GM20431 (cell line): Measurements from ENCODE around the gene COG5.

Source experiments
- in situ Hi-C: fragments of 300-500 bp; cut with MseI, MboI; formaldehyde crosslinking; loops from one replicate; pipeline ENCODE4 v1.15.0; 2020; ENCODE audit warnings: low sequenced_read_pairs; ENCODE audit not compliant: unreplicated experiment

The COG5 gene

DNA sequence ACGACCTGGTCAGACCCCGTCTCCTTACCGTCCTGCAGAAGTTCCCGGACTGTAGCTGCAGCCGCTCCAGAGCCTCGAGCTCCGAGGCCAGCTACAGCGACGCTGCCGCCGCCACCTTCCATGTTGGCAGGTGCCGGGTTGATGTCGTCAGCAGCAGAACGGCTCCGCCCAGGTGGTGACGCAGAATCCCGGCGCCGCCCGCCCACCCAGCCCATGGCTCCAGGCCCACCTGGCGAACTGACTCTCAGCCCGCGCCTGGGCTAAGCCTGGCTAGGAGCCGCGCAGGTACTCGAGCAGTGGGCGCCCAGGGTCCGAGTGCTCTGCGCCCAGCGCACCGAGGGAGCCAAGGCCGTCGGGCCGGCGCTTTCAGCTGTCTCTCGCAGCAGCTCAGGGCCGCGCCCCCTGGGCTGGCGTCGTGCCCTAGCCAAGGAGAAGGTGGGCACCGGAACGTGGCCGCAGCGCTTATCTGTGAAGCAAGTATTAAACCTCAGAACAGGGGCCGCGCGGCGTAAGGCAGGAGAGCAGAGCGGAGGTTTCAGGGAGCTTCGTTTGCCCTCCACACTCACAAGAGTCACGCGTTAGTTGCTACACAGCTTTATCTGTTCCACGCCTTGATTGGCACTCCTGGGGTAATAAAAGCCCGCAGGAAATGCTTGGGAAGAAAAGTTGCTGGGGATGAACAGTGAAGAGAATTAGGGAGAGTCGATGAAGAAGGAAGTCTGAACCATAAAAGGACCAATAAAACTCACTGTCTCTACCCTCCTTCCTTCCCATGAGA lies at the start of gene COG5, which contains the start of gene DUS4L:
Gene COG5, minus strand, starts transcription at position 146 of the 778 bp plus-strand sequence. Its CDS starts 24 bp downstream, at position 122.
Gene DUS4L, plus strand, starts transcription at position 197 of the 778 bp plus-strand sequence. CDS start 3,100 bp downstream, outside the sequence.
- in situ Hi-C loops: no loop called here

DNA sequence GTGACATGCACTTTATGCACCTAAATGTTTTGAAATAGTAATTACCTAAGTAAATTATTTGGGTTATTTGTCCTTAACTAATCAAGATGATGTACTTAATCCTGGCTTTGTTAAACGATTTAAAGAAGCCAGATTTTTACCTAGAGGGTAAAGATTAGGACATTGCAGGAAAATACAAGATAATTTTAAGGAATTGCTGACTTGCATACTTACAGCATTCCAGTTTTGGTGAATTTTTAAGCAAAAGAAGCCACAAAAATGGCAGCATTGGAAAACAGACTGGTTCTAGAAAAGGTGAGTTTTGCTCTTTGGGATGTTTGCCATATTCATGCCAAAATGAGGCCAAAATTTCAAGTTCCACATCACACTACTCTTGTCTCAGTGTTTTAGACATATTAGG lies 49.7 kb upstream of the COG5 start:
- in situ Hi-C loops: no loop called here

DNA sequence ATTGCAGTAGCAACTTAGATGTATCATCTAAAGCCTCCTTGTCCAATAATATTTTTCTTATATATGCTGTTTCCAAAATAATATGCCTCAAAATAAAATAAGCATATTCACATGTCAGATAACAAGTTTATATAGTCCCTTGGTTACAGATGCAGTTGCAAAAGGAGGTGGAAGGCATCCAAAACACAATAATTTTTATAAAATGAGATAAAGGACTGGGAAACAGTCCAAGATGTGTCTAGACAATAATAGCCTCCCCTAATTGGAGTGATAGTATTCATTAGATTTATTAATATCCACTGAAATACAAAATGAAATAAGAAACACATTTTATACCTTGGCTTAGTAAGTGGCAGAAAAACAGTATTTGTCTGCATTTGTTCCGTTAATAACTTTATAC lies 46.6 kb upstream of the COG5 start:
- in situ Hi-C loops: no loop called here

DNA sequence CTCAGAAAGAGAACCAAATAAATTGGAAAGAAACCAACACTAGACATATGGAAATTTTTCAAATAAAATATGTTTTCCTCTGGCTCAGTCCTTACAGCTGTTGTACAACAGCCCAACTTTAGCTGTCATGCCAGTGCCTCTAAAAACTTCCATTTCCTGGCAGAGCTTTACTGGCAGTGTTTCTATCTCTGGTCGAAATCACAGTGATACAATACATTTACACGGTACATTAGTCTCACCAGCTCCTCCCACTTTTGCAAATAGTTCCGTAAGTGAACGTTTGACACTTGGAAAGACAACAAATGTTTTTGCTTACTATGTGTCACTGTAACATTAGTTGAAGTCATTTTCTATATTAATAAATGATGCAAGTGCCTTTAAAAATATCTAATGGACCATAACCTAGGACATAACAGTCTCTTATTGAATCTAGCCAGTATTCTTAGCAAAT lies 46.1 kb upstream of the COG5 start:
- in situ Hi-C loops: no loop called here

DNA sequence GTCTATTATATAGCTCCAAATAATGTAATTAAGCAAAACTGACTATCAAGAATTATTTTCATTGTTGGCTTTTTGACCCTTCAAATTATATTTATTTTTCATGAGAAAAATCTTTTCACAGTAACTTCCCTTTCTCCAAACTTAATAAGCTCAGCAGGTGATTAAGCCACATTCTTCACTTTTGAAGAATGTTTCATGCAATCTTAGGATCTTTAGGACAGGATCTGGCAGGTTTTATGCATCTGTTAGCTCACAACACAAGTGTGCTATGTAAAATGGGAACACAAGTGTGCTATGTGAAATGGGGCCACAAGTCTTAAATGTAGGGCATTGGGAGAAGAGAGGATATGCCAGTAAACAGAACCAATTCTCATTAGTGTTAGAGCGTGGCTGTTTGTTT lies 42.6 kb upstream of the COG5 start:
- in situ Hi-C loops: no loop called here

DNA sequence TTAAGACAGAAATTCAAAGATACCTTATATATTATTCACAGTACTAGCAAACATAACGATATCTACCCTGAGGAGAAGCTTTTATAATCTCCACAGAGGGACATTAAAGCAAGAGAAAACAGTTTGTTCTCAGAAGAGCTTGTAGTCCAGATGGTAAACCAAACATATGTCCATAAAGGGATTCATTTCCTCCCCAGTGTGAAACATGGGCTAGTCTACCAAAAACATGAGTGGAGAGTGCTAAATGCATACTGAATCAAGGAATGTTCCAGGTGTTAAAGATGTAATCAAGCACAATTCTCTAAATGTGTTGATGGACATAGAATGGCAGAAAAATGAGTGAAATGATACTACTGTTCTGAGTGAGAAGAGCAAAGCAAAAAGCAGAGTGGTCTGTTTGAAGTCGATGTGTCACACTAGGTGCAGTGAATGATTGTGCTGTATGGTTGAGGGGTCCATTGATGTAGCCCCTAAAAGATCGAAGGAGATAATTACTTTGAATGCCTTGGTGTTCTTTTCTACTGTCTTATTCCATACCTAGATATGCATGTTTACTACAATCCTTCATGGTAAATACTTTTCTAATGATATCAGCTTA lies 41.6 kb upstream of the COG5 start:
- in situ Hi-C loops: no loop called here

DNA sequence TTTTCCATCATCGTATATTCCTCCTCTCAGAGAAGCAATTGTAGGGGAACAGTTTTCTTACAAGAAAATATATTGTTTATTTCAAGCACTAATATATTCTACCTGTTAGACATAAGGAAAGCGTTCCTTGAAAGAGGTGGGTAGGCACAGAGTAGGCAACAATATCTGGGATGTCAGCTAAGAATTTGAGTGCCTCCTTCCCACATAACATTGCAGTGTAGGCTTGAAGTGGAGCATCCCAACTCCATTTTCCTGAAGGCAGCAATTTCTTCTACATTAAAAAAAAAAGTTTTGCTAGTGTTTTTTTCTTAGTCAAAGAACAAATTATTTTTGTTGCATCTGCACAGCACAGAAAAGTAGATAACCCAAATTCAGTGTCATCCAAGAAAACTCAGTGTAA lies 37.1 kb upstream of the COG5 start:
- in situ Hi-C loops: no loop called here

DNA sequence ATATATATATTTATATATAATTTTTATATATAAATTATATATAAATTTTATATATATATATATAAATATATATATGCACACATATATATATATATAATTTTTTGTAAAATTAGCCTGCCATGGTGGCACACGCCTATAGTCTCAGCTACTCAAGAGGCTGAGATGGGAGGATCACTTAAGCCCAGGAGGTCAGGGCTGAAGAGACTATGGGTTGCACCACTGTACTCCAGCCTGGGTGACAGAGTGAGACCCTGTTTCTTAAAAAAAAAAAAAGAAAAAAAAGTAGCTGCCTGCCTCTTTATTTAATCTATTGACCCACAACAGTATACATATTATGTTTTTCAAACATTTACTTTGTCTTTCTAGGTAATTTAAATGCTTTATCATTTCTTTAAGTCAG lies 35.5 kb upstream of the COG5 start:
- in situ Hi-C loops: no loop called here

DNA sequence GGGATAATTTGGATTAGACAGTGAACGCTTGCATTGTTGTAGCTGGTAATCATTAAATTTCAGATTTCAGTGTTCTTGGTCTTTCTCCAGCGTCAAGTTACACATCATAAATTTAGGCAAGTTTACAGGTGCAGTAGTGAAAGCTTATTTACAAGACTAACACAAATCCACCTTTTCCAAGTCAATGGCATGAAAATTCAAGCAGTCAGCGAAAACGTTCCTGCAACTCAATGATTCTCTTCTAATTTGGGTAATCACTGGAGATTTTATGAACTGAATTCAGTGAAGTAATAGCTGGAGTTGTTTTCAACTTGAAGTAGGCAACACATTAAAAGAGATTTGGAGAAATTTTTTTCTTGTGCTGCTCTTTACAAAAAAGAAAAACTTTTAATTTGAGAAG lies 34.2 kb upstream of the COG5 start:
- in situ Hi-C loops: no loop called here

DNA sequence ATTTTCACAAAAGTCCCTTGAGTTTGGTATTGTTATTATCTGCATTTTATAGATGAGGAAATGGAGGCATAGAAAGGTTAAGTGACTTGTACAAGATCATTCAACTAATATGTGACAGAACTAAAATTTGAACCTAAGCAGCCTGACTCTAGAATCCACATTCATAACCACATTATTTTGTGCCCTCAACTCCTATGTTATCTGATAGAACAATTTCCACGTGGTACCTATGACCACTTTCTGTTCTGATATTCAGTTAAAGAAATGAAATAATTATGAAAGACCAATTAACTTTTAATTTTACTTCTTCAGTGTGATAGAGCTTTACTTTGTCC lies 33.8 kb upstream of the COG5 start:
- in situ Hi-C loops: no loop called here

DNA sequence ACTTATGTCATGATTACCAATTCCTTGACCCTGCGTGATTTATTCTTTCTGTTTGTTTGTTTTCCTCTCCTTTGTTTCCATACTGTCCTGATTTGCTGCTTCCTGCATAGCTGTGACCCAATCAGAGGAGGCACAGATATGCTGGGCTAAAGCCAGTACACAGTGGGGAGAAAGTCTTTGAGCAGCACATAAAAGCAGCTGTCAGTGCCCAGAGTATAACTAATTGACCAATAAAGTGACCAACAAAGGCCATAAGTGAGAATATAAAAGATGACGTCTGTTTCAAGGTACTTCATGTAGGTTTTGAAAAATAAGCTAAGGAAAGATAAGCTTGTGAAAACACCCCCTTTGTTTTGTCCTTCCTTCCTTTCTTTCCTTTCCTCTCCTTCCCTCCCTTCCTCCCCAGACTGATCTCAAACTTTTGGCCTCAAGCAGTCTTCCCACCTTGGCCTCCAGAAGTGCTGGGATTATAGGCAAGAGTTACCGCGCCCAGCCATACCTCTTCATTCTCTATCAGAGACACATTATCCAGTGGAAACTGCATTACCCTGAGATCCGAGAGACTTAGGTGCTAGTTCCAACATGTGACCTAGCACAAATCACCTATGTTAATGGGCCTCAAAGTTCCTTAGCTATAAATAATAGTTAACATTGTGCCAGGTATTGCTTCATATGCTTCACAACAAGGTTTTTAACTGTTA lies 33.3 kb upstream of the COG5 start:
- in situ Hi-C loops: no loop called here

DNA sequence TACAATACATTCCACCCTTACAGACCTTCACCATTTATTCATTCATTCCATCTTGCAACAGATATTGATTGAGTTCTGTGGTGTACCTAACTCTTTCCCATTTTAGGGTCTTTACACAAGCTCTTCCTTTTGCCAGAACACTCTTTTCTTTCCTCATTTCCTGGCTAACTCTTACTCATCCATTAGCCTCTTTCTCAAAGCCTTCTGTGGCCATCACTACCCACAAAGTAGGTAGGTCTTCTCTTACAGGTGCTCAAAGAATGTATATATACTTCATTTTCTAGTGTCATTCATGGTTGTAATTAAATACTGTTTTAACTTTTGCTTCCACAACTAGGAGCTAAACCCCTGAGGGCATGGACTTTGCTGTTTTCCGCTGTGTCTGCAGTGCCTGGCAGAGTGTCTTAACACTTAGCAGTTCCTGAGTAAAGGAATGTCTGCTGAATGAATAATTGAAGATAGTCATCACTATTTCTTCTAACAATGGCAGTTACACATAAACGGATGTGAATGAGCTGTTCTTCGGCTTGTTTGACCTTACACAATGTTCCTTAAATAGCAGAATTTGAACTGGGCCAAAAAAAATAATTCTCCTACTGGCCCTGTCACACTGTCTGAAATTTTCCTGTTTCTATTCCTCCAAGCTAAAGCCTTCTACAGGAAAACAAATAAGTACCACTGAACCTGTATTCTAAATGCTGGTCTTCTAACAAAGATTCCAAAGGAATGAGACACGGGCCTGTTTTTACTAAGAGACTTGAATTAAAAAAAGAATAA lies 31.4 kb upstream of the COG5 start:
- in situ Hi-C loops: no loop called here

DNA sequence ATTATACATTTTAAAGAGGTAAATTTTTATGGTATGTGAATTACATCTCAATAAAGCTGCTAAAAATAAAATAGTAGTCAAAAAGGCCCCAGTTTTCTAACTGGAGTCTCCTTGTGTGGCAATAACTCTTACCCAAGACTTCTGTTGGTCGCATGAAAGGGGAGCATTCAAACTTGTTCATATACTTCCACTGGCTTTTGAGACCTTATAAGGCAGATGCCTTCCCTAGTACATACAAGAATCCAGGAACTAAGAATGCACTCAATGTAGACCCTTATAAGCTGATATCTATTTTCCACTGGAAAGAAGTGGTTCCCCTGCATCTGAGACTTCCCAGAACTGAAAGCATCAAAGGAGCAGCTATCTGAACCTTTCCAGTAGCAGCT lies 29.3 kb upstream of the COG5 start:
- in situ Hi-C loops: no loop called here

DNA sequence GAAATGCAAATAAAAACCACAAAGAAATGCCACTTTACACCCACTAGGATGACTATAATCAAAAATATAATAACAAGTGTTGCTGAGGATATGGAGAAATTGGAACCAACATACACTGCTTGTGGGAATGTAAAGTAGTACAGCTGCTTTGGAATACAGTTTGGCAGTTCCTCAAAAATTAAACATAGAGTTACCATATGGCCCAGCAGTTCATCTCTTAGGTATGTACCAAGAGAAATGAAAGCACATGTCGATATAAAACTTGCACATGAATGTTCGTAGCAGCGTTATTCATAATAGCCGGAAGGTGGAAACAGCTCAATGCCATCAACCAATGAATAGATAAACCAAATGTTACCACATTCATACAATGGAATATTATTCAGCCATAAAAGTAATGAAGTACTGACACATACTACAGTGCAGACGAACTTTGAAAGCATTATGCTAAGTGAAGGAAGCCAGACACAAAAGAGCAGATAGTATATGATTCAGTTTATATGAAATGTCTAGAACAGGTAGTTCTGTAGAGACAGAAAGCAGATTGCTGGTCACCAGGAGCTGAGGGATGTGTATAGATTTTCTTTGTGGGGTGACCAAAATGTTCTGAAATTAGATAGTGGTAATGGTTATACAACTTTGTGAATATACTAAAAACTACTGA lies 28.8 kb upstream of the COG5 start:
- in situ Hi-C loops: no loop called here

DNA sequence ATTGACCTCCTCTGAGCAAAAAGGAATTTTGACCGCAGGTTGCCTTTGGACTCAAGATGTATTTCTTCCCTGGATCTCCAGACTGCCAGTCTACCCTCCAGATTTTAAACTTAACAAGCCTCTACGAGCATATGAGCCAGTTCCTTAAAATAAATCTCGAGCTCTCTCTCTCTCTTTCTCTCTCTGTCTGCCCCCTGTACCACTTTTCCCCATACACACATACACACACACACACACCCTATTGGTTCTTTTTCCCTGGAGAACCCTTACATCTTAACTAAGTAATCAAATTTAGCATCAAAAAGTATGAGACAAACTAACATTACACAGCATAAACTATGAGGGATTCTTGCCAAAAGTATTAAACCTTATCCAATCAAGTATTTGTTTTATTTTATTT lies 27.7 kb upstream of the COG5 start:
- in situ Hi-C loops: no loop called here

DNA sequence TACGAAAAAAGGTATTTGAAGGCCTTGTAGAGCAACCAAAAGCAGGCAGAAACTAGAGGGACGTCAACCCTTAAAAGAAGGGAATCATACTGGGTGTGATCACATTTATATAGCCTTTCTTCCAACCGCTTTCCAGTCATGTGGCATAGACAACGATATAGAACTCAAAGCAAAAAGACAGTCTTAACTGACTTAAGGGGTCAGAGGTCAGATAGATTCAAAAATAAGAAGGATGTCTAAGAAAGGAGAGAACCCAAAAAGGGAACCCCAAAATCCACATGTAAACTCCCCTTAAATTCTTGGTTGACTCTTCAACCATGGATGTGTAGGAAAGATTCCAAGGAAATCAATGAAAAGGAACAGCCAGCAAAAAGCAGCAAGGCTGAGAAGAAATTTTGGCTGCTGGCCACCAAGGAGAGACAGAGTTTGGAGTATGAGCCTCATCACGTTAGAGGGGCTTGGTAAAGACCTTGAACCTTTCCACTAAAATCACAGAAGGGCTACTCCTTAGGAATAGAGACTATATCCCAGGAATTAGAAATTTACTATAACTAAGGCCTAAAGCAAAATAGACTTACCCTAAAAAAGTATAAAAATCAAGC lies 24.9 kb upstream of the COG5 start:
- in situ Hi-C loops: no loop called here

DNA sequence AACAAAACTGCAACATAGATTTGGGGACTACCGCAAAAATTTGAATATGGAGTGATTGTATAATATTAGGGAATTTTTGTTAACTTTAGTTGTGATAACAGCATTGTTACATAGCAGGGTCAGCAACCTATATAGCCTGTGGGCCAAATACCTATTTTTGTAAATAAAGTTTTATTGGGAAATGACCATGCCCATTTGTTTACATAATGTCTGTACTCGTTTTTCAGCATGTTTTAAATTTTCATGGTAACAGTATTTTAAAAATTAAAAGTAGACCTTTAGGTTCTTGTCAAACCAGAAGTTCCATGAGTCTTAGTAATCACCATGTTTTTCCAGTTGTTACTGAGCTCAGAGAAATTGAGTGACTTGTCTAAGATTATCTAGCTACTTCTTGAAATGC lies 21.0 kb upstream of the COG5 start:
- in situ Hi-C loops: no loop called here

DNA sequence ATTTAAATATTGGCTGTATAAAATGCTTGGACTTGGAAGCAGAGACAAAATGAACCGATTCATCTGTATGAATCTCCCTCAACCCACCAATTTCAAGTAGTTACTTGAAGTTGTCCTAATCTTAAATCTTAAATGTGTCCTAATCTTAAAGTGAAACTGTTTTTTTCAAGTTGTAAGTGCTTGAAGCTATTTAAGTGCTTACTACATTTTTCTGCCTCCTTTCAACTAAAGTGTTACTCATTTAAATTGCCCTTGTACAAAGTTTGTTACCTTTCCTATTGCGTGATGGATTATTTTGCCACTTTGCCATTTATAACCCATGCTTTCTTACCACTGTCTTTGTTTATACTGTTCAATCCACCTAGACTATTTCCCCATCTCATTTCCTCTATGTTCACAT lies 19.2 kb upstream of the COG5 start:
- in situ Hi-C loops: no loop called here

DNA sequence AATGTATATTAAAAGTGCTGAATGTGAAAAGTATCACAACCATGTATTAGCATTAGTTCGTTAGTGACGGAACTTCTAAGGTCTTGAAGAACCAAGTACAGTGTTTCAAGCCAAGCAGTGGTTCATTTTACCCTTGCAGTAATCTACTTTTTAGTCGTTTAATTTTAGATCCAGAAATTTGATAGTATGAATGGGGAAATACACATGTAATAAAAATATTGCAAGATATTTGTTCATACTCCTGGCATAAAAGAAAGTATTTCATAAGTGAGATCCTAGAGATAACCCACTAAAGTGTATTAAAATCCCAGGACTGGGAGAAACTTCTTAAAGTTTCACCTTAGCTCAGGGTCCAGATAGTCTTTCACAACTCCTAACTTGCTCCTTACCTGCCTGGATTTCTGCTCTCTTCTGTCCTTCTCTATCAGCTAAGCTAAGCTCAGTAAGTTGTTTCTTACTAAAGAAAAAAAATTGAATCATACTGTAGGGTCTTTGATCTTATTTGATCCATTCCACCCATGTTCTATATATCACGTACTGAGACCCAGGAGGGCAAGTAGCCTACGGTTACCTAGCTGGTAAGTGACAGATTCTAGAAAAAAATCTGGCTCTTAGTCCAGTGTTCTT lies 17.8 kb upstream of the COG5 start:
- in situ Hi-C loops: no loop called here
